Activated T-helper 9 cell treated with anti-CD3 and anti-CD28 coated beads, Interleukin-2, amount 50 U/mL, for 16 hours (primary cell): ENCODE measurements around the gene ARFGAP1.
"Not testable (repeated sequence)": the region's sequence is repeated elsewhere in the genome, so short reads cannot be mapped to it uniquely, and the experiment has no call there.

Experiments
- DNase-seq: peaks from one replicate; pipeline ENCODE4 v3.0.0-alpha.2; 2020; ENCODE audit warnings: low read depth

Gene ARFGAP1

DNA sequence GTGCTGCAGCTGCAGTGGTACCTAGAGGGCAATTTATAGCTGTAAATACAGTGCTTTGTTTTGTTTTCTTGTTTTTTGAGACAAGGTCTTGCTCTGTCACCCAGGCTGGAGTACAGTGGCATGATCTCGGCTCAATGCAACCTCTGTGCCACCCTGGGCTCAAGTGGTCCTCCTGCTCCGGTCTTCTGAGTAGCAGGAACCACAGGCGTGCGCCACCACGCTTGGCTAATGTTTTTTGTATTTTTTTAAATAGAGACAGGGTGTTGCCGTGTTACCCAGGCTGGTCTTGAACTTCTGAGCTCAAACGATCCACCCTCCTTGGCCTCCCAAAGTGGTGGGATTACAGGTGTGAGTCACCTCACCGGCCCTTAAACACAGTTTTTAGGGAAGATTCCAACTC, 61.7 kb downstream of the ARFGAP1 start:
- DNase-seq, result no peak

DNA sequence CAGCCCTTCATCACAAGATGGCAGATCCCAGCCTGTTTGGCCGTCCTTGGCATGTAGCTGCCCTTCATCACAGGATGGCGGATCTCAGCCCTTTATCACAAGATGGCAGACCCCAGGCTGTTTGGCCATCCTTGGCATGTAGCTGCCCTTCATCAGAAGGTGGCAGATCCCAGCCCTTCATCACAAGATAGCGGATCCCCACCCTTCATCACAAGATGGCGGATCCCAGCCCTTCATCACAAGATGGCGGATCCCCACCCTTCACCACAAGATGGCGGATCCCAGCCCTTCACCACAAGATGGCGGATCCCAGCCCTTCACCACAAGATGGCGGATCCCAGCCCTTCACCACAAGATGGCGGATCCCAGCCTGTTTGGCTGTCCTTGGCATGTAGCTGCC, 62.4 kb downstream of the ARFGAP1 start:
- not testable (repeated sequence) for DNase-seq

DNA sequence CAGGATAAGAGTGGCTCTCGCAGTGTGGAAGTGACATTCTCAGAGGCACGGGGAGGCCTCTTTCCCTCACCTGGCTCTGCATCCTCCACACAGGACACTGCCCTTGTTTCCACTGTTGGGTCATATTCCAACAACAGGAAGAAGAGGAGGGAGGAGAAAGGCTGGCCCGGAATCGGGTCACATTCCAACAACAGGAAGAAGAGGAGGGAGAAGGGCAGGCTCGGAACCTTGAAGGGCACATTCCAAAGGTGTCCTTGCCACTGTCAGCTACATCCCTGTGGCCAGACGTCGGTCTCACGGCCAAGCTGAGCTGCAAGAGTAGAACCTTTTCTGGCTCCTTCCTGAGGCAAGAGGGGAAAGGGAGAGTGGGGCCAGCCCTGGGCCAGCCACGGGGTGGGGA, 63.1 kb downstream of the ARFGAP1 start:
- no peak for DNase-seq

DNA sequence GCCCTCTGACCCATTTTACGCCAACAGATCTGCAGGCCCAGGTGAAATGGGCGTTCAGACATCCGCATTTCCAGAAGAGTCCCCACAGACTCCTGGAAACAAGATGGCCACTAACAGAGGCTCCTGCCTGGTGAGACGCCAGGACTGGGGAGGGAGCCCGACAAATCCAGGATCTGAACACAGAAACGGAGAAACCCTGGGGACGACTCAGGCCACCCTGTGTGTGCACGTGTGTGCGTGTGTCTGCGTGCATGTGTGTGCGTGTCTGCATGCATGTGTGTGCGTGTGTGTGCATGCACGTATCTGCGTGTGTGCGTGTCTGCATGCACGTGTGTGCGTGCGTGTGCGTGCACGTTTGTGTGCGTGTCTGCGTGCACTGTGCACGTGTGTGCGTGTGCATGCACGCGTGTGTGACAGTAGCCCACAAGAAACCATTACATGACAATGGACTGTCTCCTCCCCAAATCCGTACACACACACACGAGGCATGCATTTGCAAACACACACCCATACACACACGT, 63.7 kb downstream of the ARFGAP1 start:
- no peak for DNase-seq

DNA sequence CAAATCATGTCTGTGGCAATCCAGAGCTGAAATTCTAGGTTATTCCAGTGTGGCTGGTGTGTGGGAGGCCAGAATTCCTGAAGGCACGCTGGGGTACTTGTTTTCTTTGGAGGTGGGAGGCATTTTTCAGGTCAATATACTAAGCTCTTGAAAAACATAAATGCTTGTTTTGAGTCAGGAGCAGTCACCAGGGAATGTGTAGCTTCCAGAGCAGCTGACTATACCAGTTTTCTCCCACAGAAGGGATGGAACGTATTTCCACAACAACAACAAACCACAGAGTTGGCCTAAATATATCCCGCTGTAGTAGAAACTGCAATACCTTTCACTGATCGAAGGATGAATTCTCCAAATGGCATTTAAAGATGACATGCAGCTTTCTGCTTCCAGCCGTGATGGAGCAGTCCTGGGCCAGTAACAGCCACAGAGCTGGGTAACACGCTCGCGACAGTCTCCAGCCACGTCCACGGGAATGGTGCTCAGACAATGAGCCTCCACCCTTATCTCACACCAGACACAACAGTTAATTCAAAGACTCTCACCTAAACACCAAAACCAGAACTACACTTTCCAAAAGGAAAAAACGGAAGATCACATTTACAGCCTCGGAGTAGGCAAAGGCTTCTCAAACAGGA, 65.3 kb downstream of the ARFGAP1 start:
- no peak for DNase-seq
